GM23338 (cell line): ENCODE data around the gene GGA2. TPM values are rescaled to one million over a fixed set of nuclear protein-coding genes. Genes with fewer than 3 reads are reported as not detected.

Source experiments
- REST ChIP-seq: IDR thresholded peaks from one replicate; pipeline ENCODE4 v1.6.1; 2018; ENCODE audit warnings: antibody characterized with exemption; ENCODE audit not compliant: unreplicated experiment
- polyA plus RNA-seq: library from polyadenylated mRNA; unstranded; fragments of >200 nt; fragmentation: Nextera tagmentation; extraction: Ambion mirVana; gene quantifications from 2 replicates; pipeline ENCODE4 v1.2.1, GENCODE V29; 2016
- small RNA-seq: library from RNA; depleted of rRNA; stranded (forward); fragments of <200 nt; gene quantifications from one replicate; pipeline ENCODE3, GENCODE V24; 2014; ENCODE audit warnings: low replicate concordance
- total RNA-seq: library from RNA; depleted of rRNA; stranded (reverse); fragments of >200 nt; shearing (Covaris generic); gene quantifications from 2 replicates; pipeline ENCODE4 v1.2.3, GENCODE V29; 2014; rRNA removed

GGA2 gene
- total and polyA plus RNA-seq, 2 experiments from 2014 or later: 40.3 to 76.6 TPM

- no peak for TF ChIP-seq REST
These were observed 95.6 kb downstream of the GGA2 start (continued) for GRCh38 chr16:23414731-23415130.

Small RNA genes within 50 kb of the gene (small RNA-seq; reads per million reads assigned to genes)
- not detected for gene RF00072

Other genes starting within 250 kb of the GGA2 start
- 1.1 and 1.2 TPM in 2 replicates for gene SCNN1B, start 208.2 kb downstream of the GGA2 start, total RNA-seq
- gene SCNN1B, start 208.2 kb downstream of the GGA2 start, polyA plus RNA-seq: 0.78 and 0.94 TPM in 2 replicates
- 19.6 and 20.0 TPM in 2 replicates for gene COG7, start 57.3 kb downstream of the GGA2 start, total RNA-seq
- 9.2 and 10.3 TPM in 2 replicates for gene COG7, start 57.3 kb downstream of the GGA2 start, polyA plus RNA-seq
- gene EARS2, start 46.9 kb upstream of the GGA2 start, total RNA-seq: 58.3 and 89.1 TPM in 2 replicates
- 22.6 and 22.8 TPM in 2 replicates for gene EARS2, start 46.9 kb upstream of the GGA2 start, polyA plus RNA-seq
- 201 and 249 TPM in 2 replicates for gene UBFD1, start 47.2 kb upstream of the GGA2 start, total RNA-seq
- 27.7 and 28.5 TPM in 2 replicates for gene UBFD1, start 47.2 kb upstream of the GGA2 start, polyA plus RNA-seq
- 136 and 164 TPM in 2 replicates for gene NDUFAB1, start 85.8 kb upstream of the GGA2 start, total RNA-seq
- gene NDUFAB1, start 85.8 kb upstream of the GGA2 start, polyA plus RNA-seq: 449 and 477 TPM in 2 replicates
- gene PALB2, start 130.8 kb upstream of the GGA2 start, total RNA-seq: 30.8 and 34.0 TPM in 2 replicates
- 24.2 and 32.0 TPM in 2 replicates for gene PALB2, start 130.8 kb upstream of the GGA2 start, polyA plus RNA-seq
- 31.6 and 69.6 TPM in 2 replicates for gene DCTN5, start 131.0 kb upstream of the GGA2 start, total RNA-seq
- 11.2 and 11.5 TPM in 2 replicates for gene DCTN5, start 131.0 kb upstream of the GGA2 start, polyA plus RNA-seq
- 141 TPM in 2 replicates for gene PLK1, start 168.4 kb upstream of the GGA2 start, total RNA-seq
- 66.0 and 69.0 TPM in 2 replicates for gene PLK1, start 168.4 kb upstream of the GGA2 start, polyA plus RNA-seq
- gene ERN2, start 202.7 kb upstream of the GGA2 start, total RNA-seq: 0.97 and 1.1 TPM in 2 replicates
- gene ERN2, start 202.7 kb upstream of the GGA2 start, polyA plus RNA-seq: 0.73 and 0.97 TPM in 2 replicates
- gene CHP2, start 244.5 kb upstream of the GGA2 start, total RNA-seq: 3.3 and 3.7 TPM in 2 replicates
- 2.3 and 2.4 TPM in 2 replicates for gene CHP2, start 244.5 kb upstream of the GGA2 start, polyA plus RNA-seq